WTC11 (cell line): ENCODE results near the gene TOB1.

Experiments used
- ATF6 ChIP-seq: sonication (generic); formaldehyde crosslinking; IDR thresholded peaks from 2 replicates; pipeline ENCODE4 v1.8.1; 2023; ENCODE audit warnings: mild to moderate bottlenecking, missing genetic modification reagents
- CREB1 ChIP-seq: sonication (generic); formaldehyde crosslinking; IDR thresholded peaks from 2 replicates; pipeline ENCODE4 v1.8.0; 2023; ENCODE audit warnings: mild to moderate bottlenecking, missing genetic modification reagents
- CTCF ChIP-seq: fragments of 200-600 bp; IDR thresholded peaks from 2 replicates; pipeline ENCODE4 v1.8.0; 2022; ENCODE audit warnings: antibody characterized with exemption
- ESRRA ChIP-seq: sonication (generic); formaldehyde crosslinking; IDR thresholded peaks from 2 replicates; pipeline ENCODE4 v1.8.1; 2022; ENCODE audit warnings: mild to moderate bottlenecking, missing genetic modification reagents, borderline replicate concordance
- HMGXB4 ChIP-seq: sonication (generic); formaldehyde crosslinking; IDR thresholded peaks from 2 replicates; pipeline ENCODE4 v1.8.1; 2023; ENCODE audit warnings: mild to moderate bottlenecking, moderate library complexity, missing genetic modification reagents
- JAZF1 ChIP-seq: fragments of 250-450 bp; sonication (Bioruptor Pico); IDR thresholded peaks from 2 replicates; pipeline ENCODE4 v1.9.0; 2021; ENCODE audit warnings: moderate library complexity, mild to moderate bottlenecking, inconsistent platforms
- SMAD3 ChIP-seq: sonication (generic); formaldehyde crosslinking; IDR thresholded peaks from 2 replicates; pipeline ENCODE4 v1.8.0; 2022; ENCODE audit warnings: missing genetic modification reagents, mild to moderate bottlenecking, borderline replicate concordance
- TF ChIP-seq, protein P1 (sequence below): sonication (generic); formaldehyde crosslinking; IDR thresholded peaks from 2 replicates; pipeline ENCODE4 v1.8.1; 2023; ENCODE audit warnings: mild to moderate bottlenecking, missing genetic modification reagents, borderline replicate concordance
- TF ChIP-seq, protein P2 (sequence below): sonication (generic); formaldehyde crosslinking; IDR thresholded peaks from 2 replicates; pipeline ENCODE4 v1.8.1; 2023; ENCODE audit warnings: mild to moderate bottlenecking, missing genetic modification reagents, moderate library complexity

GRCh38 chr17:50884439-50885311 lies 18.5 kb upstream of the TOB1 start:
- TF ChIP-seq, protein P1, sequence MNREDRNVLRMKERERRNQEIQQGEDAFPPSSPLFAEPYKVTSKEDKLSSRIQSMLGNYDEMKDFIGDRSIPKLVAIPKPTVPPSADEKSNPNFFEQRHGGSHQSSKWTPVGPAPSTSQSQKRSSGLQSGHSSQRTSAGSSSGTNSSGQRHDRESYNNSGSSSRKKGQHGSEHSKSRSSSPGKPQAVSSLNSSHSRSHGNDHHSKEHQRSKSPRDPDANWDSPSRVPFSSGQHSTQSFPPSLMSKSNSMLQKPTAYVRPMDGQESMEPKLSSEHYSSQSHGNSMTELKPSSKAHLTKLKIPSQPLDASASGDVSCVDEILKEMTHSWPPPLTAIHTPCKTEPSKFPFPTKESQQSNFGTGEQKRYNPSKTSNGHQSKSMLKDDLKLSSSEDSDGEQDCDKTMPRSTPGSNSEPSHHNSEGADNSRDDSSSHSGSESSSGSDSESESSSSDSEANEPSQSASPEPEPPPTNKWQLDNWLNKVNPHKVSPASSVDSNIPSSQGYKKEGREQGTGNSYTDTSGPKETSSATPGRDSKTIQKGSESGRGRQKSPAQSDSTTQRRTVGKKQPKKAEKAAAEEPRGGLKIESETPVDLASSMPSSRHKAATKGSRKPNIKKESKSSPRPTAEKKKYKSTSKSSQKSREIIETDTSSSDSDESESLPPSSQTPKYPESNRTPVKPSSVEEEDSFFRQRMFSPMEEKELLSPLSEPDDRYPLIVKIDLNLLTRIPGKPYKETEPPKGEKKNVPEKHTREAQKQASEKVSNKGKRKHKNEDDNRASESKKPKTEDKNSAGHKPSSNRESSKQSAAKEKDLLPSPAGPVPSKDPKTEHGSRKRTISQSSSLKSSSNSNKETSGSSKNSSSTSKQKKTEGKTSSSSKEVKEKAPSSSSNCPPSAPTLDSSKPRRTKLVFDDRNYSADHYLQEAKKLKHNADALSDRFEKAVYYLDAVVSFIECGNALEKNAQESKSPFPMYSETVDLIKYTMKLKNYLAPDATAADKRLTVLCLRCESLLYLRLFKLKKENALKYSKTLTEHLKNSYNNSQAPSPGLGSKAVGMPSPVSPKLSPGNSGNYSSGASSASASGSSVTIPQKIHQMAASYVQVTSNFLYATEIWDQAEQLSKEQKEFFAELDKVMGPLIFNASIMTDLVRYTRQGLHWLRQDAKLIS = no peak
- TF ChIP-seq JAZF1 (CRISPR knock-in tag) (no peak), SMAD3 (no peak), CTCF (no peak), ATF6 (CRISPR knock-in tag) (no peak), HMGXB4 (CRISPR knock-in tag) (no peak), CREB1 (CRISPR knock-in tag) (no peak), ESRRA (no peak)
- TF ChIP-seq, protein P2, sequence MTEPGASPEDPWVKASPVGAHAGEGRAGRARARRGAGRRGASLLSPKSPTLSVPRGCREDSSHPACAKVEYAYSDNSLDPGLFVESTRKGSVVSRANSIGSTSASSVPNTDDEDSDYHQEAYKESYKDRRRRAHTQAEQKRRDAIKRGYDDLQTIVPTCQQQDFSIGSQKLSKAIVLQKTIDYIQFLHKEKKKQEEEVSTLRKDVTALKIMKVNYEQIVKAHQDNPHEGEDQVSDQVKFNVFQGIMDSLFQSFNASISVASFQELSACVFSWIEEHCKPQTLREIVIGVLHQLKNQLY (CRISPR knock-in tag) = no peak
